ENCODE data around the gene GRID2IP.
A peak's percentile ranks its signal among the peaks of the same experiment; 100 is the strongest.

GRCh38 chr7:6589829-6590644 is 38.8 kb upstream of the GRID2IP start, which contains the start of gene INTS15:
- TF ChIP-seq FOXM1 (IDR thresholded peaks at IDR 0.05; ENCODE audit: borderline replicate concordance) (0 out of 2 replicates have a peak, but pooled peaks have one; percentile 60), FOXA1 (IDR thresholded peaks at IDR 0.05) (no peak), NFRKB (IDR thresholded peaks at IDR 0.05) (no peak), SP1 (IDR thresholded peaks at IDR 0.05) (no peak), BHLHE40 (IDR thresholded peaks at IDR 0.05; ENCODE audit: borderline replicate concordance) (no peak), TARDBP (IDR thresholded peaks at IDR 0.05) (no peak), SUZ12 (IDR thresholded peaks at IDR 0.05) (no peak), ARNT (IDR thresholded peaks at IDR 0.05) (peak; percentile 69; the same call in 1 of the 2 replicates), HDGF (IDR thresholded peaks at IDR 0.05; ENCODE audit: borderline replicate concordance) (no peak), L3MBTL2 (conservative IDR thresholded peaks at IDR 0.05) (no peak)

Data from HEK293T (cell line).